ENCODE data around the gene PMEL. TPM values are rescaled to one million over a fixed set of nuclear protein-coding genes. Genes with fewer than 3 reads are reported as not detected.
A peak's percentile ranks its signal among the peaks of the same experiment; 100 is the strongest.
"Not testable (repeated sequence)": the region's sequence is repeated elsewhere in the genome, so short reads cannot be mapped to it uniquely, and the experiment has no call there.

PMEL gene
- total RNA-seq, 1 donor from 2014 or later: 0.52 TPM

- Histone ChIP-seq H3K4me3 (ENCODE audit: low read length in 3 of 3) (peak within 1 kb of the TSS; percentile 99 to 100 (median 99)), H3K9me3 (ENCODE audit: control insufficient read depth in 3 of 3, low read length in 3 of 3) (no peaks in the 10 kb centered on the region), H3K27me3 (ENCODE audit: control insufficient read depth in 3 of 3, insufficient read depth in 3 of 3, low read length in 3 of 3) (peaks cover 0 to 16% (median 8%) of the 10 kb centered on the region in 3 donors), H3K4me1 (ENCODE audit: control insufficient read depth in 3 of 3, insufficient read depth in 3 of 3, low read length in 3 of 3) (peaks cover 29 to 44% (median 36%) of the 10 kb centered on the region in 3 donors), H3K36me3 (ENCODE audit: control insufficient read depth in 3 of 3, insufficient read depth in 3 of 3, low read length in 3 of 3) (peaks cover 0 to 4% (median 2%) of the 10 kb centered on the region in 3 donors), H3K27ac (ENCODE audit: low read depth, low read length) (peak within 1 kb of the TSS; percentile 97), H3K9ac (ENCODE audit: low read depth in 1 of 3, low read length in 3 of 3) (peak within 1 kb of the TSS; percentile 99 to 100 (median 99))
Measured at GRCh38 chr12:55927588-55928502, 38.0 kb downstream of the PMEL start, which contains the start of gene PYM1. Gene PYM1, minus strand, starts transcription at chr12:55927894. Its CDS starts 133 bp downstream, at chr12:55927761.

- Histone ChIP-seq H3K27ac (ENCODE audit: low read depth, low read length) (peak overlapping the region; percentile 97), H3K36me3 (ENCODE audit: control insufficient read depth in 3 of 3, insufficient read depth in 3 of 3, low read length in 3 of 3) (peaks cover 0 to 4% (median 4%) of the 10 kb centered on the region in 3 donors), H3K4me3 (ENCODE audit: low read length in 3 of 3) (peak overlapping the region; percentile 99 to 100 (median 99)), H3K27me3 (ENCODE audit: control insufficient read depth in 3 of 3, insufficient read depth in 3 of 3, low read length in 3 of 3) (peaks cover 0 to 7% (median 0%) of the 10 kb centered on the region in 3 donors), H3K9me3 (ENCODE audit: control insufficient read depth in 3 of 3, low read length in 3 of 3) (no peaks in the 10 kb centered on the region), H3K4me1 (ENCODE audit: control insufficient read depth in 3 of 3, insufficient read depth in 3 of 3, low read length in 3 of 3) (peaks cover 21 to 36% (median 28%) of the 10 kb centered on the region in 3 donors), H3K9ac (ENCODE audit: low read depth in 1 of 3, low read length in 3 of 3) (peak overlapping the region; percentile 99 to 100 (median 99))
Measured at GRCh38 chr12:55926738-55927587, 38.9 kb downstream of the PMEL start.

- H3K9ac ChIP-seq (ENCODE audit: low read depth in 1 of 3, low read length in 3 of 3): peak overlapping the region; percentile 99 to 100 (median 99)
- H3K4me1 ChIP-seq (ENCODE audit: control insufficient read depth in 3 of 3, insufficient read depth in 3 of 3, low read length in 3 of 3): peaks cover 16 to 33% (median 22%) of the 10 kb centered on the region in 3 donors
- H3K9me3 ChIP-seq (ENCODE audit: control insufficient read depth in 3 of 3, low read length in 3 of 3): no peaks in the 10 kb centered on the region
- H3K27ac ChIP-seq (ENCODE audit: low read depth, low read length): peak overlapping the region; percentile 97
- peaks cover 0 to 4% (median 4%) of the 10 kb centered on the region in 3 donors for H3K36me3 ChIP-seq (ENCODE audit: control insufficient read depth in 3 of 3, insufficient read depth in 3 of 3, low read length in 3 of 3)
- H3K27me3 ChIP-seq (ENCODE audit: control insufficient read depth in 3 of 3, insufficient read depth in 3 of 3, low read length in 3 of 3): peaks cover 0 to 2% (median 0%) of the 10 kb centered on the region in 3 donors
- peak overlapping the region; percentile 99 to 100 (median 99) for H3K4me3 ChIP-seq (ENCODE audit: low read length in 3 of 3)
Measured at GRCh38 chr12:55925870-55926737, 39.7 kb downstream of the PMEL start.

GRCh38 chr12:55925371-55925770 lies 40.5 kb downstream of the PMEL start:
- H3K9ac ChIP-seq (ENCODE audit: low read depth in 1 of 3, low read length in 3 of 3): no peak overlapping the region

GRCh38 chr12:55923648-55924047 lies 42.2 kb downstream of the PMEL start:
- H3K9me3 ChIP-seq (ENCODE audit: control insufficient read depth in 3 of 3, low read length in 3 of 3); H3K9ac ChIP-seq (ENCODE audit: low read depth in 1 of 3, low read length in 3 of 3); H3K27ac ChIP-seq (ENCODE audit: low read depth, low read length); H3K4me3 ChIP-seq (ENCODE audit: low read length in 3 of 3); H3K36me3 ChIP-seq (ENCODE audit: control insufficient read depth in 3 of 3, insufficient read depth in 3 of 3, low read length in 3 of 3); H3K27me3 ChIP-seq (ENCODE audit: control insufficient read depth in 3 of 3, insufficient read depth in 3 of 3, low read length in 3 of 3): not testable (repeated sequence)
- H3K4me1 ChIP-seq (ENCODE audit: control insufficient read depth in 3 of 3, insufficient read depth in 3 of 3, low read length in 3 of 3): peaks cover 13 to 20% (median 14%) of the 10 kb centered on the region in 3 donors

More at GRCh38 chr12:55925371-55925770, 40.5 kb downstream of the PMEL start:
- H3K4me1 ChIP-seq (ENCODE audit: control insufficient read depth in 3 of 3, insufficient read depth in 3 of 3, low read length in 3 of 3): peaks cover 14 to 26% (median 15%) of the 10 kb centered on the region in 3 donors
- H3K9me3 ChIP-seq (ENCODE audit: control insufficient read depth in 3 of 3, low read length in 3 of 3): no peaks in the 10 kb centered on the region
- no peak overlapping the region for H3K27ac ChIP-seq (ENCODE audit: low read depth, low read length)
- no peak overlapping the region for H3K4me3 ChIP-seq (ENCODE audit: low read length in 3 of 3)
- peaks cover 0 to 4% (median 4%) of the 10 kb centered on the region in 3 donors for H3K36me3 ChIP-seq (ENCODE audit: control insufficient read depth in 3 of 3, insufficient read depth in 3 of 3, low read length in 3 of 3)
- no peaks in the 10 kb centered on the region for H3K27me3 ChIP-seq (ENCODE audit: control insufficient read depth in 3 of 3, insufficient read depth in 3 of 3, low read length in 3 of 3)

- Histone ChIP-seq H3K4me3 (ENCODE audit: low read length in 3 of 3) (no peak overlapping the region), H3K27me3 (ENCODE audit: control insufficient read depth in 3 of 3, insufficient read depth in 3 of 3, low read length in 3 of 3) (no peaks in the 10 kb centered on the region), H3K9ac (ENCODE audit: low read depth in 1 of 3, low read length in 3 of 3) (no peak overlapping the region), H3K36me3 (ENCODE audit: control insufficient read depth in 3 of 3, insufficient read depth in 3 of 3, low read length in 3 of 3) (peaks cover 0 to 4% (median under 1%) of the 10 kb centered on the region in 3 donors), H3K9me3 (ENCODE audit: control insufficient read depth in 3 of 3, low read length in 3 of 3) (no peaks in the 10 kb centered on the region), H3K27ac (ENCODE audit: low read depth, low read length) (no peak overlapping the region), H3K4me1 (ENCODE audit: control insufficient read depth in 3 of 3, insufficient read depth in 3 of 3, low read length in 3 of 3) (peaks cover 6 to 10% (median 8%) of the 10 kb centered on the region in 3 donors)
Measured at GRCh38 chr12:55922126-55922525, 43.7 kb downstream of the PMEL start.

- not testable (repeated sequence) for H3K9me3 ChIP-seq (ENCODE audit: control insufficient read depth in 3 of 3, low read length in 3 of 3); H3K4me3 ChIP-seq (ENCODE audit: low read length in 3 of 3); H3K36me3 ChIP-seq (ENCODE audit: control insufficient read depth in 3 of 3, insufficient read depth in 3 of 3, low read length in 3 of 3); H3K27me3 ChIP-seq (ENCODE audit: control insufficient read depth in 3 of 3, insufficient read depth in 3 of 3, low read length in 3 of 3); H3K27ac ChIP-seq (ENCODE audit: low read depth, low read length); H3K9ac ChIP-seq (ENCODE audit: low read depth in 1 of 3, low read length in 3 of 3); H3K4me1 ChIP-seq (ENCODE audit: control insufficient read depth in 3 of 3, insufficient read depth in 3 of 3, low read length in 3 of 3)
Measured at GRCh38 chr12:55919032-55919431, 46.8 kb downstream of the PMEL start.

- H3K27me3 ChIP-seq (ENCODE audit: control insufficient read depth in 3 of 3, insufficient read depth in 3 of 3, low read length in 3 of 3): no peaks in the 10 kb centered on the region
- no peak overlapping the region for H3K4me3 ChIP-seq (ENCODE audit: low read length in 3 of 3)
- H3K9me3 ChIP-seq (ENCODE audit: control insufficient read depth in 3 of 3, low read length in 3 of 3): no peaks in the 10 kb centered on the region
- no peaks in the 10 kb centered on the region for H3K4me1 ChIP-seq (ENCODE audit: control insufficient read depth in 3 of 3, insufficient read depth in 3 of 3, low read length in 3 of 3)
- H3K36me3 ChIP-seq (ENCODE audit: control insufficient read depth in 3 of 3, insufficient read depth in 3 of 3, low read length in 3 of 3): peaks cover 0 to 2% (median 0%) of the 10 kb centered on the region in 3 donors
- no peak overlapping the region for H3K9ac ChIP-seq (ENCODE audit: low read depth in 1 of 3, low read length in 3 of 3)
- no peak overlapping the region for H3K27ac ChIP-seq (ENCODE audit: low read depth, low read length)
Measured at GRCh38 chr12:55915482-55915859, 50.4 kb downstream of the PMEL start.

- Histone ChIP-seq H3K4me3 (ENCODE audit: low read length in 3 of 3) (no peak overlapping the region), H3K9ac (ENCODE audit: low read depth in 1 of 3, low read length in 3 of 3) (no peak overlapping the region), H3K36me3 (ENCODE audit: control insufficient read depth in 3 of 3, insufficient read depth in 3 of 3, low read length in 3 of 3) (peaks cover 0 to 2% (median 0%) of the 10 kb centered on the region in 3 donors), H3K27ac (ENCODE audit: low read depth, low read length) (no peak overlapping the region), H3K9me3 (ENCODE audit: control insufficient read depth in 3 of 3, low read length in 3 of 3) (no peaks in the 10 kb centered on the region), H3K4me1 (ENCODE audit: control insufficient read depth in 3 of 3, insufficient read depth in 3 of 3, low read length in 3 of 3) (no peaks in the 10 kb centered on the region), H3K27me3 (ENCODE audit: control insufficient read depth in 3 of 3, insufficient read depth in 3 of 3, low read length in 3 of 3) (no peaks in the 10 kb centered on the region)
Measured at GRCh38 chr12:55912908-55913307, 52.9 kb downstream of the PMEL start.
